Stimulated activated naive CD8-positive, alpha-beta T cell treated with anti-CD3 and anti-CD28 coated beads, Interleukin-15, Interleukin-2, amounts not matched to agents 100 ng/mL and 50 ng/mL, for 24 hours (primary cell): ENCODE measurements around the gene ARHGAP28.

Experiments used
- H3K27ac Mint-ChIP-seq: one replicate; pipeline ENCODE4 v1.8.0; 2021; ENCODE audit warnings: mild to moderate bottlenecking, mixed read lengths
- H3K27me3 Mint-ChIP-seq: one replicate; pipeline ENCODE4 v1.8.0; 2021; ENCODE audit warnings: mixed read lengths
- H3K36me3 Mint-ChIP-seq: one replicate; pipeline ENCODE4 v1.8.0; 2021; ENCODE audit warnings: low read depth, mixed read lengths
- H3K4me1 Mint-ChIP-seq: one replicate; pipeline ENCODE4 v1.8.0; 2021; ENCODE audit warnings: low read depth, mixed read lengths
- H3K4me3 Mint-ChIP-seq: one replicate; pipeline ENCODE4 v1.8.0; 2021; ENCODE audit warnings: mild to moderate bottlenecking, mixed read lengths
- H3K9me3 Mint-ChIP-seq: one replicate; pipeline ENCODE4 v1.8.0; 2021; ENCODE audit warnings: mixed read lengths

The ARHGAP28 gene

GRCh38 chr18:6745504-6746031 is 16.1 kb downstream of the ARHGAP28 start:
- H3K9me3 Mint-ChIP-seq: peaks cover 12% of the 10 kb centered on the region
- H3K27me3 Mint-ChIP-seq: no peaks in the 10 kb centered on the region
- H3K36me3 Mint-ChIP-seq: no peaks in the 10 kb centered on the region
- H3K4me1 Mint-ChIP-seq: no peaks in the 10 kb centered on the region
- no peak overlapping the region for H3K27ac Mint-ChIP-seq
- H3K4me3 Mint-ChIP-seq: no peak overlapping the region

GRCh38 chr18:6746386-6746960 is 17.0 kb downstream of the ARHGAP28 start:
- no peaks in the 10 kb centered on the region for H3K36me3 Mint-ChIP-seq
- H3K27me3 Mint-ChIP-seq: no peaks in the 10 kb centered on the region
- no peaks in the 10 kb centered on the region for H3K4me1 Mint-ChIP-seq
- H3K27ac Mint-ChIP-seq: no peak overlapping the region
- H3K9me3 Mint-ChIP-seq: peaks cover 12% of the 10 kb centered on the region
- no peak overlapping the region for H3K4me3 Mint-ChIP-seq

GRCh38 chr18:6747646-6748045 is 18.1 kb downstream of the ARHGAP28 start:
- Mint-ChIP-seq H3K27me3 (no peaks in the 10 kb centered on the region), H3K9me3 (peaks cover 12% of the 10 kb centered on the region), H3K27ac (no peak overlapping the region), H3K4me1 (no peaks in the 10 kb centered on the region), H3K4me3 (no peak overlapping the region), H3K36me3 (no peaks in the 10 kb centered on the region)

DNA sequence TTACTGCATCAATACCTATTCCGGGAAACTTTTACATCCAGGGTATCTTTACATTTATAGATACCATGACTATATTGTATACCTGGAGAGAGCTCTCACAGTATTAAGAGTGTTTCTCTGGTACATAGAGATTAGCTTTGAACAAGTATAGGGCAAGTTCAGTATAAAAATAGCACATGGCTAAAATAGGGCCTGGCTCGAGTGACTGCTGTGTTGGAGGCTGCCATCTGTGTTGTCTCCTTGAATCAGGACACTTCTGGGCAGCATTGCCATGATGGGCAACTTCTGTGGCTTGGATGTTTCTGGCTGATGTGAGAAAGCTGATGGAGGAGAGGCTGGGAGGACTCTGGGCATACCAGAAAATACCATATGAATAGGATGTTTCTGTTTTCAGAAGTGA is 18.7 kb downstream of the ARHGAP28 start:
- Mint-ChIP-seq H3K4me3 (no peak overlapping the region), H3K4me1 (no peaks in the 10 kb centered on the region), H3K9me3 (peaks cover 12% of the 10 kb centered on the region), H3K27ac (no peak overlapping the region), H3K36me3 (no peaks in the 10 kb centered on the region), H3K27me3 (no peaks in the 10 kb centered on the region)

- H3K4me3 Mint-ChIP-seq: no peak overlapping the region
These were observed 20.9 kb downstream of the ARHGAP28 start for GRCh38 chr18:6750411-6750810.

GRCh38 chr18:6751222-6751621 is 21.7 kb downstream of the ARHGAP28 start:
- peaks cover 7% of the 10 kb centered on the region for H3K9me3 Mint-ChIP-seq
- no peak overlapping the region for H3K4me3 Mint-ChIP-seq
- H3K27ac Mint-ChIP-seq: no peak overlapping the region
- H3K4me1 Mint-ChIP-seq: no peaks in the 10 kb centered on the region
- no peaks in the 10 kb centered on the region for H3K36me3 Mint-ChIP-seq
- H3K27me3 Mint-ChIP-seq: no peaks in the 10 kb centered on the region

More at GRCh38 chr18:6750411-6750810, 20.9 kb downstream of the ARHGAP28 start:
- Mint-ChIP-seq H3K36me3 (no peaks in the 10 kb centered on the region), H3K4me1 (no peaks in the 10 kb centered on the region), H3K9me3 (peaks cover 10% of the 10 kb centered on the region), H3K27me3 (no peaks in the 10 kb centered on the region), H3K27ac (no peak overlapping the region)

DNA sequence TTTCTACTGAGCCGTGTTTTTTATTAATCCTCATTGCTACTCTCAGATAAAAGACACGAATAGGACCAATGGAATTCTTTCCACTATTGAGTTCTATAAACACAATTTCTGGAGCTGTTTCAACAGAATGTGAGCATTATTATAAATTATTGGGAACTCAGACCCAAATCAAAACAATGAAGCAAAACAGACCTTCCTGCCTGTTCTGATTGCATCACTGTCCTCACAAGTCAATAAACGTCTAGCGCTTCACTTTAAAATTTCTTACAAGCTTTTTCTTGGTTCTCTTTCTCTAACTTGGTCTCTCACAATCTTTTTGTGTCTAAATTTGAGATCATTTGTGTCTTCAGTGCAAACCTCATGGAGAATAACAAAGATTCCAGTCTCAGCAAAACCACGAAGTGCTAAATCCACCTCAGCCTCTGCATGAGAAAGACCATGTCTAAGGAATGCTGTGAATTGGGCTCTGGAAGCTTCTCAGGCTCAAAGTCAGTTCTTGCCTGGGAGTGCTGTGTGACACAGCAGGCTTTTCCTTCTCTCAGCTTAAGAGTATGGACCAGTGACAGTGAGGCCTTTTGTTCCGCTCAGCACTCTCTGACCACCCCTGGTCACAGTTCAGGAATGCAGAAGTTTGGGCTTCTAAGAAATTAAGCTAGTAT is 22.8 kb downstream of the ARHGAP28 start:
- Mint-ChIP-seq H3K9me3 (peaks cover 3% of the 10 kb centered on the region), H3K4me1 (no peaks in the 10 kb centered on the region), H3K36me3 (no peaks in the 10 kb centered on the region), H3K27me3 (no peaks in the 10 kb centered on the region), H3K4me3 (no peak overlapping the region), H3K27ac (no peak overlapping the region)

- Mint-ChIP-seq H3K4me3 (no peak overlapping the region), H3K4me1 (no peaks in the 10 kb centered on the region), H3K36me3 (no peaks in the 10 kb centered on the region), H3K27ac (no peak overlapping the region), H3K27me3 (no peaks in the 10 kb centered on the region), H3K9me3 (peaks cover 3% of the 10 kb centered on the region)
These were observed 25.6 kb downstream of the ARHGAP28 start for GRCh38 chr18:6755107-6755506.

DNA sequence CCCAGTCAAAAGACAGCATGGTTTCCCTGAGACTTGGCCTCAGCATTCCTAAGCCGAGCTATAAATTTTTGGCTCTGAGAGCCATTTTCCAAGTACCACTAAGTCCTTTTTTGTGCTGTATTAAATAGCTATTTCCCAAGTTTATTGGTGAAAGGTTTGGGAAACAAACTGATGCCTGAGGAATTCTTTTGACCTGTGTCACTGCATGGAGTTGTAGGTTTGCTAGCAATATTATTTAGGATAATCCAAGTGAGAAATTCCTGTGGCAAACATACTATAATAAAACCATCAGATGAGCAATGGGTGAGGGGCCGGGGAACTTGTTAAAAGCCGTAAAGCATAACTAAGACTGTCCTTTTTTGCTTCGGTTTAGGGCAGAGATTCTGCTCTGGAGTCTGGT is 28.4 kb downstream of the ARHGAP28 start:
- Mint-ChIP-seq H3K36me3 (no peaks in the 10 kb centered on the region), H3K27me3 (no peaks in the 10 kb centered on the region), H3K4me3 (no peak overlapping the region), H3K9me3 (peaks cover 7% of the 10 kb centered on the region), H3K27ac (no peak overlapping the region), H3K4me1 (no peaks in the 10 kb centered on the region)

DNA sequence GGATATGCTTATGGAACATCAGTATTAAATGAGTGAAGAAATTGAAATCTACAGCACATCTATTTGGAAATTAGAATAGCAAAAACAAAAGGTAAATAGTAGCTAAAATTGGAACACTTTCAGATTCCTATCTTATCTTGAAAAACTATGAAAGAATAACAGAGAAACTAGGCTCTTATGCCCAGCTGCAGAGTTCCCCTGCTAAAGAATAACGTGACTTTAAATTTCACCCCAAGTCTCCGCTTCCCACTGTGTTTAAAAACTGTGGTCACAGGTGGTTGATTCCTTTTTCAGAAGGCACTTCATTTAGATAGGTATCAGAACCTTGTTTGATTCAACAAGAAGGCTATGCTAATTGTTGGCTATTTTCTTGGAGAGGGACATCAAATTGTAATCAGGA is 30.1 kb downstream of the ARHGAP28 start:
- Mint-ChIP-seq H3K4me1 (no peaks in the 10 kb centered on the region), H3K27me3 (no peaks in the 10 kb centered on the region), H3K36me3 (no peaks in the 10 kb centered on the region), H3K27ac (no peak overlapping the region), H3K9me3 (peaks cover 7% of the 10 kb centered on the region), H3K4me3 (no peak overlapping the region)

GRCh38 chr18:6763524-6763923 is 34.0 kb downstream of the ARHGAP28 start:
- Mint-ChIP-seq H3K27me3 (no peaks in the 10 kb centered on the region), H3K4me3 (no peak overlapping the region), H3K36me3 (no peaks in the 10 kb centered on the region), H3K4me1 (no peaks in the 10 kb centered on the region), H3K9me3 (peaks cover 8% of the 10 kb centered on the region), H3K27ac (no peak overlapping the region)

DNA sequence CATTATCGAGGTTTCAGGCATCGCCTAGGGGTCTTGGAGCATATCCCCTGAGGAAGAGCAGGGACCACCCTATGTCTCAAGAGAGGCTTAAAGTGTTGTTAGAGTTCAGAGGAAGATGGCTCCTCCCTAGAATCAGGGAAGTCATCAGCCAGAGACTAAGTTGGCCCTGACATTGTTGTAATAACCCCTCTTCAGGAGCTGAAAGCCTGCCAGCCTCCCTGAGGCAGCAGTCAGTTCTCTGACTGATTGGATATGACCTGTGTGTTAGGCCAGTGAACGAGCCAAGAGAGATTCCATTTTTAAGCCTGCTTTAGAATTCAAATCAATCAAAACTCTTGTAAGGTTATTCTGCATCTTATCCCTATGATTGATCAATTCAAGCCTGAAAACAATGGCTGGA is 34.9 kb downstream of the ARHGAP28 start:
- Mint-ChIP-seq H3K9me3 (peaks cover 8% of the 10 kb centered on the region), H3K36me3 (no peaks in the 10 kb centered on the region), H3K27me3 (no peaks in the 10 kb centered on the region), H3K4me1 (no peaks in the 10 kb centered on the region), H3K27ac (no peak overlapping the region), H3K4me3 (no peak overlapping the region)

DNA sequence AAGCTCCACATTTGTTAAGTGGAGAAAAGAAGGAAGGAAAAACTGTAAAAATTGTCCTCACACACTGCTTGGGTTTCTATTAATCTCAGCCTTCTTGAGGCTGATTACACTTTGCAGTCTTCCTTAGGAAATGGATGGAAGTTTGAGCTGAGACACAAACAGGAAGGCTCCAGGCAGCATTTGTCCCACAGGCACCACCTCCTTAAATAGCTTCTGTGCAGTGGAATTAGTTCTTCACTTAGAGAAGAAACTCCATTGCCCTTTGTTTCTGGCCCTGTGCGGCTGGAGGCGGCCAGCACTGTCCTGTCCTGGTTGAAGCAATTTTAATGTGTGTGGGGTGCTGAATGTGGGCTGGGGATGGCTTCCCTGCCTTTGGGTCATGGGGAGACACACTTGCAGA is 44.3 kb downstream of the ARHGAP28 start:
- H3K4me3 Mint-ChIP-seq: no peak overlapping the region
- no peak overlapping the region for H3K27ac Mint-ChIP-seq
- H3K36me3 Mint-ChIP-seq: no peaks in the 10 kb centered on the region
- no peaks in the 10 kb centered on the region for H3K4me1 Mint-ChIP-seq
- H3K9me3 Mint-ChIP-seq: peaks cover 4% of the 10 kb centered on the region
- no peaks in the 10 kb centered on the region for H3K27me3 Mint-ChIP-seq

GRCh38 chr18:6775237-6775636 is 45.7 kb downstream of the ARHGAP28 start:
- H3K9me3 Mint-ChIP-seq: peaks cover 4% of the 10 kb centered on the region
- H3K4me3 Mint-ChIP-seq: no peak overlapping the region
- no peak overlapping the region for H3K27ac Mint-ChIP-seq
- H3K27me3 Mint-ChIP-seq: no peaks in the 10 kb centered on the region
- H3K36me3 Mint-ChIP-seq: no peaks in the 10 kb centered on the region
- no peaks in the 10 kb centered on the region for H3K4me1 Mint-ChIP-seq

- Mint-ChIP-seq H3K36me3 (no peaks in the 10 kb centered on the region), H3K27me3 (no peaks in the 10 kb centered on the region), H3K4me3 (no peak overlapping the region), H3K4me1 (no peaks in the 10 kb centered on the region), H3K9me3 (peaks cover 4% of the 10 kb centered on the region), H3K27ac (no peak overlapping the region)
These were observed 46.2 kb downstream of the ARHGAP28 start for GRCh38 chr18:6775702-6776101.

GRCh38 chr18:6776188-6776587 is 46.7 kb downstream of the ARHGAP28 start:
- Mint-ChIP-seq H3K4me1 (no peaks in the 10 kb centered on the region), H3K9me3 (peaks cover 4% of the 10 kb centered on the region), H3K4me3 (no peak overlapping the region), H3K36me3 (no peaks in the 10 kb centered on the region), H3K27ac (no peak overlapping the region), H3K27me3 (no peaks in the 10 kb centered on the region)
